CD4-positive, alpha-beta T cell treated with Interleukin-15 for 1 hour (primary cell): ENCODE data around the gene UGT3A2.
"Not testable (repeated sequence)": the region's sequence is repeated elsewhere in the genome, so short reads cannot be mapped to it uniquely, and the experiment has no call there.

ENCODE experiments used
- DNase-seq: peaks from one replicate; pipeline ENCODE4 v3.0.0-alpha.2; 2020

Gene UGT3A2

DNA sequence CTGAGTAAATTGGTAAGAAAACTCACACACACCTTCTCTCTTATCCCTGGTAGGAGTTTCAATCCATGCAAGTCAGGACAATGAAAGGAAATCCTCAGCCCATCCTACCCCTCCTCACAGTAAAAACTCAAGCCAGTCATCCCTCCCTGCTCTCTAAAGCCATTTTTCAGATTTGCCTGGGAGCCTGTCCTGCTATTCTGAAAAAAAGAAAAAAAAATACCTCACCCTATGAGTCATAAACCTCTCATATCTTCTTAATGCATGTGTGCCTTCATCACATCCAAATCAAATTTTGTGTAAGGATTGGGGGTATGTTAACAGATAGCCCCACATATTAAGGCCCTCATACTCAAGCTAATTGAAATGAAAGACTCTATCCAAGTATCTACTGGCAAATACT is 14.1 kb downstream of the UGT3A2 start:
- no peak for DNase-seq

DNA sequence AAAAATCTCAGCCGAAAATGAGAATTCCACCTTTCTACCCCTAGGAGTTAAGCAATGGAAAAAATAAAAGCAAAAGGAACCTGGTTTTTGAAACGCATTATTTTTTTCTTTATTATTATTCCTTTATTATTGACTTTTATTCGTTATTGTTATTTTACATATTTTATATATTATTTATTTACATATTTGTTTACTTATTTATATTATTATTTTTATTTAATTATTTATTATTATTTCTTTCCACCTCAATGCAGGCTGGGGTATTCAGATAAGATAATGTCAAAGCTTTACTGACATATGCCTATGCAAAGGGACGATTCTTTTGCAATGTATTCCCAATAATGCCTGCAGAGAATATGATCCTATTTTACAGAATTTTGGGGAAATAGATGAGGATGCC is 16.7 kb downstream of the UGT3A2 start:
- DNase-seq: no peak

DNA sequence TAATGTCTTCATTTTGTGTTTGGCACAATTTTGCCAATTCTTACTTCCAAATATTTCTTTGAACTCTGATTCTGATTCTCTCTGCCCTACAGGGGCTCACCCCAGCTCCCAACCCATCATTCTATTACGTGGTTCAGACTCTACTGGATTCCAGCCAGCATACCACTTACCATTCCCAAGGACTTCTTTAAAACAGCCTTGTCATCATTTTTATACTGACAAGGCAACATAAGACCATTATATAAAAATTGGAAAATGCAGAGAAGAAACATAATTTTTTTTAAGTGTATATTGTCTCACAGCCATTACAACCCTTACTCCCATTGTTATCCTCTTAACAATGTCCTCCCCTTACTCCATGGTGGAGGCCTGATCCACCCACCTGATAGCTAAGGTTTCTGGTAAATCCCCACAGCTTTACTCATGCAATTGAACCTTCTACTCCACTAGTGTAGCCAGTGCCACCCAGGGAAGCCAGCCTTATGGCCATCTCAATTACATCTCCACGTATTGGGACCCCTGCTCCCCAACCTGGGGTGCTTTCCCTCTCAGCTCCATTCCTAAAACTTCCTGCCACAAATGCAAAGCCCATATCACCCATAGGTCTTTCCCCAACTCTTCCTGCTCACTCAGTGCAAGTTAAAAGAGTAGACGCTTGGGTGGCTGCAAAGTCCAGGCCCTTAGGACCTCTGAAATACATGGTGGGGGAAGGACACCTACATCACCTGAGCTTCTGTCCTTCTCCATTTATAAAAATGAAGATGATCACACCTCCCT is 19.1 kb downstream of the UGT3A2 start:
- DNase-seq: no peak

GRCh38 chr5:36045895-36046294 is 20.8 kb downstream of the UGT3A2 start:
- no peak for DNase-seq

DNA sequence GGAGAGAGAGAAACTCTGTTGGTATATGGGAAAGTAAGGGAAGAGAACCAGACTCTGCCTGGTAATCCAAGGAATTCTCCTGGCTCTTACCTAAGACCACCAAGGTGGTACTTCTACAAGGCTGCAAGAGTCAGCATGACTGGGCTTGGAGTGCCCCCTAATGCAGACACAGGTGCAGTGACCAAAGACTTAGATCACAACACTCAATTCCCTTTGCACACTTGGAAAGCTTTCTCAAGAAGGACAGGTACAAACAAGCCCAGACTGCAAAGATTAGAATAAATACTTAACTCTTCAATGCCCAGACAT is 25.2 kb downstream of the UGT3A2 start:
- no peak for DNase-seq

DNA sequence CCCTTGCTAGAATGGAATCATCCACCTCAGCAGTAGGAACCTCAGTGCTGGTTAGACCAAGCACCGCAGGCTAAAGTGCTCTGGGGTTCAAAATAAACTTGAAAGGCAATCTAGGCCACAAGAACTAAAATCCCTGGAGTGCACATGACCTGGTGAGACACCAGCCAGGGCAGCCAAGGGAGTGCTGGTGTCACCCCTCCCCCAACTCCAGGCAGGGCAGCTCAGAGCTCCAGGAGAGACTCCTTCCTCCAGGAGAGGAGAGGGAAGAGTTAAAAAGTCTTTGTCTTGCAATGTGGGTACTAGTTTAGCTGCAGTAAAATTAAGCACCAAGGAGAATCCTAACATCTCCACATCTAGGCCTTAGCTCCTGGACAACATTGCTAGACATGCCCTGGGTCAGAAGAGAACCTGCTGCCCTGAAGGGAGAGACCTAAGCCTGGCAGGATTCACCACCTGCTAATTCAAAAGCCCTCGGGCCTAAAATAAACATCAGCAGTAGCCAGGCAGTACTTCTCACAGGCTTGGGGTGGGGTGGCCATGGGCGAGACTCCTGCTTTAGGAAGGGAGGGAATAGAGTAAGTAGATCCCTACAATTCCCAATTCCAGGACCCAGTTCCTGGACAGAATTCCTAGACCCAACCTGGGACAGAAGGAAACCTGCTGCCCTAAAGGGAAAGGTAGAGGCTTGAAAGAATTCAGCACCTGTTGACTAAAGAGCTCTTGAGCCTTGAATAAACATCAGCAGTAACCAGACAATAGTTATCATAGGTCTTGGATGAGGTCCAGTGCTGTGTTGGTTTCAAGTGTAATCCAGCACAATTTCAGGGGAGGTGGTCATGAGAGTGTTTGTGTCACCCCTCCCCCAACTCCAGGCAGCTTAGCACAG is 25.8 kb downstream of the UGT3A2 start:
- DNase-seq: no peak

DNA sequence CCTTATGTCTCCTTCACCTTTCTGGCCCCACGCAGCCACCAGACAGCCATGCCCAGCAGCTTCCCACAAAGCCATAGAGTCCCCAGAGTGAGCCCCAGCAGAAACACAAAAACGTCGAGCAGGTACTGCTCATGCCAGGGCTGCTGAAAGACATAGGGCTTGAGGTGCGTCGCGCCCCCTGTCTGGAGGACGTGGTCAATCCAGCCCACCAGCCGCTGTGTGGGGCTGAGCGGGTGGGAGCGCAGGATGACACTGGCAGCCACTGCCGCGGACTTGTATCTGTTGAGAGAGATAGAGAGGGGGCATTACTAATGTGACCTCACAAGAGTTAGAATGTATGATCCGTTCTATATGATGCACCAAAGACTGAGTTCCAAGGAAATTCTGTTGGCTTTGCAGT is 31.0 kb downstream of the UGT3A2 start:
- no peak for DNase-seq

- not testable (repeated sequence) for DNase-seq
Observed at GRCh38 chr5:36034536-36035134, 32.0 kb downstream of the UGT3A2 start.

DNA sequence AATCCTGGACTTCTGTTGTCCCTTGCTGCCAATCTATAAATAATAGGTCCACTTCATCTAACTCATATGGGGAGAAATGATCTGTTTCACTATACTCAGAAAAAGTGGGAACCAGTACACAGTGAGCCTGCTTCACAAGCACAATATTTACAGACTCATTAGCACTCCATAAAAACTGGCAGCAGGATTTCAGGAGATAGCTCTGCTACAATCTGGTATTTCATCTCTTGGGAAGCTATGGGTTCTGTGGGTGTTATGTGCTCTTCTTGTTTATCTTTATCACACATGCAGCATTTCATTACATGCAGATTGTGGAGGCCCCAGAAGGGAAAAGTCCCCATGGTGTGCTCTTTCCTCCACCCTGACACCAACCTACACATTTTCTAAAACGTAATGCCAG is 33.2 kb downstream of the UGT3A2 start:
- no peak for DNase-seq

DNA sequence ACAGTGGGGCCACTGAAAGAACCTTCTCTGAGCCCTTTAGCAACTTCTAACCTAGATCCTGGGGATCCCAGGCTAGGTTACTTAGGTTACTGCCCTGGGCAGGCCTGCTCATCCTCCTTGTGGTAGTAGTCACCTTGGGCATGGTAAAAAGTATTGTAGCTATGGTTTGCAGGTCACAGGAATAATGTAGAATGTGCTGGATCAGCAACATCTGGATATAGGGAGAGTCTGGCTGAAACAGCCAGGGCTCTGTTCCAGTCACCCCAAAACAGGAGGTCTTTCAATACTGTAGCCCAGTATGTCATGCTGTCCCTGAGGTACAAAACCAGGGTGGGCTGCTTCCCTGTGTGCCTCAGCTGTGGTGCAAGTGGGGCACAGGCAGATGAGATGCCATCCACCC is 33.6 kb downstream of the UGT3A2 start:
- no peak for DNase-seq

DNA sequence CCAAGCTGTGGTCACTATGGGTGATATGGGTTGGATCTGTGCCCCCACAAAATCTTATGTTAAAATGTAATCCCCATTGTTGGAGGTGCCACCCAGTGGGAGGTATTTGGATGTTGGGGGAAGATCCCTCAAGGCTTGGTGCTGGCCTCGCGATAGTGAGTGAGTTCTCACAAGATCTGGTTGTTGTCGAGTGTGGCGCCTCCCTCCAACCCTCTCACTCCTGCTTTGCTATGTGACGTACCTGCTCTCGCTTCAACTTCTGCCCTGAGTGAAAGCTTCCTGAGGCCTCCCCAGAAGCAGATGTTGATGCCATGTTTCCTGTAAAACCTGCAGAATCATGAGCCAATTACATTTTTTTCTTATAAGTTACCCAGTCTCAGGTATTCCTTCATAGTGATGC is 35.5 kb downstream of the UGT3A2 start:
- DNase-seq: no peak

DNA sequence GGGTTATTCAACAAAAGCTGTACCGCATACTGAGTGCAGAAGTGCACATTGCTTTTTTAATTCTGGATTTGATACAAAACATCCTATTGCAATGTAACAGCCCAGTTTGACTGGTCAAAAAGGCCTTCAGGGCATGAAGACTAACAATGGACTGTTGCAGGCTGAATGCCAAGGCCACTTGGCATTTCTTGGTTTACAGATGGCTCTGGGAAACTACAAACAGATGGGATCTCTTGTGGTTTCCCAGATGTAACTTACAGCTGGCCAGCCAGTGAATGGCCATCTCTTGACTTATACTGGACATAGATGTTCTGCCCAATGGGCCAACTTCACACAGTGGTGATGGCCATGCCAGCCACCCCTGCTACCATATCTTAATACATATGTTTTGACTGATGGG is 36.8 kb downstream of the UGT3A2 start:
- no peak for DNase-seq

DNA sequence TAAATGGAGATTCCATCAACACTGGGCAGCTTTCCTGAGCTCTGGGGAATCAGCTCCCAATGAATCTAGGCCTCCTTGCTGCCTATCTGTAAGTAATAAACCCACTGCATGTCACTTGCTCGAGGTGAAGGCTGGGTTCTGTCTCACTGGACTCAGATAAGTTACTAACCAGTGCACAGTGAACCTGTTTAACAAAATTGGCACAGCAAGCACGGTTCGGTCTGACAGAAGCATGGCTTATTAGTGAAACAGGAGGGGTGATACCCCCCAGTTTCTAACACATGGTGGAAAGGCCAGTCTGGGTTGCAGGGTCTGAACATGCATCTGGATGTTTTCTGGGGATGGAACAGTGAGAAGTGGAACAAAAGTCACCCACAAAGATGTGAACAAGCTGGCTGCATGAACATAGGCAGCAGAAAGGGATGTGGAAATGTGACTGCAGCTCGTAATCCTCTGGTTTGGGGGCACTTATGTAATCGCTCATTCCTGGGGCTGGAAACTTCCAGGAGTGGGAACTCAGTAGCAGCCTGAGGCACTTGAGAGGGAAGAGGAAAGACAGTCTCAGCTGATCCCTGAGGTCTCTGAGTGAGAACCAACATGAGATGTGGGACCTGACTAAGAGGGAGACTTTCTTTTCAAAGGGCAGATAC is 37.7 kb downstream of the UGT3A2 start:
- DNase-seq: no peak

GRCh38 chr5:36027711-36028110 is 39.0 kb downstream of the UGT3A2 start:
- DNase-seq: no peak

GRCh38 chr5:36026706-36027465 is 39.8 kb downstream of the UGT3A2 start:
- no peak for DNase-seq

GRCh38 chr5:36022246-36022645 is 44.4 kb downstream of the UGT3A2 start:
- not testable (repeated sequence) for DNase-seq

GRCh38 chr5:36019584-36019983 is 47.1 kb downstream of the UGT3A2 start:
- DNase-seq: not testable (repeated sequence)

DNA sequence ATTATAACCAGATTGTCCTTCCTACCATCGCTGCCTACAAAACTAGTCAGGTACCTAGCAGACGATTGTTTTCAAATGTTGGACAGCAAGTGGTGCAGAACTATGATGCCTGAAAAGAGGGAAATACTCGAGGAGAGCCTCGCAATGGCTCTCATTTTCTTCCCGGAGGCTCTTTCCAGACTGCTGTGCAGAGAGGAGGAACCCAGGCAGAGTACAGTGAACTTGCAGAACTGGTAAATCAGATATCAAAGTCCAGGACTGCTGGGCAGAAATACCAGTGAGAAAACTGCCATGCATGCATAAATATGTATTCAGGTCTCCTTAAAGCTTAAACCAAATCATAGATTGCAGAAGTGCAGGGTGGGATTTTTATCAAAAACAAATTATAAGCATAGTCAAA is 49.1 kb downstream of the UGT3A2 start:
- no peak for DNase-seq

DNA sequence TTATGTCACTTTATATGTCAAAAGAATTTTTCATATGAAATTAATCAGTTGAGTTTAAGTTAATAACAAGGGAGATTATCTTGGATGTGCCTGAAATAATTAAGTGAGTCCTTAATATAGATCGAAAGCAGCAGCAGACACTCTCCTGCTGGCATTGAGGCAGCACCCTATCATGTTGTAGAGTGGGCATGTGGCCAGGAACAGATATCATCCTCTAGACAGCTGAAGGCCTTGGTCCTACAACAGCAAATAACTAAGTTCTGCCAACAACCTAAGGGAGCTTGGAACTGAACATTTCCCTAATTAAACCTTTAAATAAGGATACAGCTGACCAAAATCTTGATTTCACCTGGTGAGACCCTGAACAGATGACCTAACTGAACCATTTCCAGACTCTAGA is 49.7 kb downstream of the UGT3A2 start:
- no peak for DNase-seq

GRCh38 chr5:36013182-36013581 is 53.5 kb downstream of the UGT3A2 start:
- DNase-seq: no peak

- DNase-seq: no peak
Observed at GRCh38 chr5:36009698-36010097, 57.0 kb downstream of the UGT3A2 start.

GRCh38 chr5:36007366-36007765 is 59.3 kb downstream of the UGT3A2 start:
- no peak for DNase-seq

GRCh38 chr5:36006163-36006562 is 60.5 kb downstream of the UGT3A2 start:
- no peak for DNase-seq
